Left renal pelvis (tissue), 4 donors: ENCODE results near the gene USP8. TPM values are rescaled to one million over a fixed set of nuclear protein-coding genes. Genes with fewer than 3 reads are reported as not detected.
A peak's percentile ranks its signal among the peaks of the same experiment; 100 is the strongest.
"Not testable (repeated sequence)": the region's sequence is repeated elsewhere in the genome, so short reads cannot be mapped to it uniquely, and the experiment has no call there.

Source experiments
- DNase-seq, 4 donors: peaks; one replicate each; pipeline ENCODE4 v3.0.0-alpha.2; 2013; ENCODE audit warnings: low read depth in 4 of 4, low spot score in 3 of 4
- polyA plus RNA-seq, 4 donors: library from polyadenylated mRNA; unstranded; fragments of 120-200 nt; gene quantifications; one replicate each; pipeline ENCODE4 v1.2.1, GENCODE V29; 2013; ENCODE audit not compliant: insufficient read length in 4 of 4

The USP8 gene
- 10 to 100 TPM; 49.5 to 69.4 (median 58.7) TPM for polyA plus RNA-seq

GRCh38 chr15:50424066-50424890, at the start of gene USP8:
Gene USP8 (plus strand): TSS chr15:50424405. CDS start chr15:50439074, 14,669 bp downstream.
- peak; percentile 94 to 97 (median 96) for DNase-seq

- DNase-seq = no peak
Observed at GRCh38 chr15:50377867-50378751, 46.1 kb upstream of the USP8 start.

DNA sequence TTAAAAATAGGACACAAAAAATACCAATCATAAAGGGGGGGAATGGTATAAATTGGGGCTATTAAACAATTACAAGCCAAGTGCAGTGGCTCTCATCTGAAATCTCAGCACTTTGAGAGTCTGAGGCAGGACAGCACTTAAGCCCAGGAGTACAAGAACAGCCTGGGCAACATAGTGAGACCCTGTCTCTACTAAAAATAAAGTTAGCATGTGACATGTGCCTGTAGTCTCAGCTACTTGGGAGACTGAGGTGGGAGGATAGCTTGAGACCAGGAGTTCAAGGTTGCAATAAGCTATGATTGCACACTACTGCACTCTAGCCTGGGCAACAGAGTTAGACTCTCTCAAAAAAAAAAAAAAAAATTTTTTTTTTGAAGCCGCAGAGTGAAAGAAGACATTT, 45.4 kb upstream of the USP8 start:
- DNase-seq = no peak

GRCh38 chr15:50379413-50379812, 44.8 kb upstream of the USP8 start:
- not testable (repeated sequence) for DNase-seq

DNA sequence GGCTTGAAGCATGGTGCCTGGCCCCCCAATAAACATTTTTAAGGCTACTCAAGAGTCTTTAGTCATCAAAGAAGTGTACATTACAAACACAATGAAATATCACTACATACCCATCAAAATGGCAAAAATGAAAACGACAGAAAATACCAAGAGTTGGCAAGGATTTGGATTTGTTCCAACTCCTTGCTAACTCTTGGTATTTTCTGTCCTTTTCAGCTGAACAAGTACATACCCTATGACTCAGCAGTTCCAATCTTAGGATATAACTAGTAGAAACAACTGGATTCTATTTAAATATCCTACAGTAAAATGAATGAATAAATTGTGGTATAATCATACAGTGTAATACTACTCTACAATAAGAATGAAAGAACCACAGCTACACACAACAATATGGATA, 44.1 kb upstream of the USP8 start:
- DNase-seq = no peak

GRCh38 chr15:50381438-50381837, 42.8 kb upstream of the USP8 start:
- no peak for DNase-seq

GRCh38 chr15:50382408-50382807, 41.8 kb upstream of the USP8 start:
- DNase-seq = not testable (repeated sequence)

DNA sequence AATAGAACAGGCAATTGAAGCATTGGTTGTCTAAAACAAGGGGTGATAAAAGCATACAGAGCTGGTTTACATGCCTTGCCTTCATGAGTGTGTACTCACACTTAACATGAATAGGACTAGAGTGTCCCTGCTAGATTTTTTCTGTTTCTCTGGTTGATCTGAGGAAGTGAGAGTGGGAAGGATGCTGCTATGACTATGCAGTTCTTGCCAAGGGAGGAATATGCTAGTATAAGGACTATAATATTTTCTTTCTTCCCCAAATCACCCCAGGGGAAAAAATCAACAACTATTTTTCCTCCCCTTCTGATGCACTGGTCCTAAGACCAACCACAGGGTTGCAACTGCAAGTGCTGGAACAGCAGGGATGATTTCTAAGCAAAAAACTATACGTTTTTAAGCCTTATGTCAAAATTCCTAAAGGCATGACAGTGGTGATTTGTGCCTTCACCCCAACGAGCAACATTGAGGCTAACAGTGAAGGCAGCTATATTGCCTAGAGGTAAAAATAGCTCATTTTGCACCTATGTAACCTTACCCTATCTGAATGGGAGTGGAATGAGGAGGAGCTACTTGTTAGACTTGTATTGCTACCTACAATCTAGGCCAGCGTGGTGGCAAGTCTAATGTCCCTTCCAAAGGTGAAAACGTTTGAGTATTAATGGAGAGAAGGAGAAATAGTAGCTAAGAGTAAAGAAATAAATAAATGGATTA, 33.5 kb upstream of the USP8 start:
- no peak for DNase-seq

GRCh38 chr15:50391561-50391960, 32.6 kb upstream of the USP8 start:
- not testable (repeated sequence) for DNase-seq

DNA sequence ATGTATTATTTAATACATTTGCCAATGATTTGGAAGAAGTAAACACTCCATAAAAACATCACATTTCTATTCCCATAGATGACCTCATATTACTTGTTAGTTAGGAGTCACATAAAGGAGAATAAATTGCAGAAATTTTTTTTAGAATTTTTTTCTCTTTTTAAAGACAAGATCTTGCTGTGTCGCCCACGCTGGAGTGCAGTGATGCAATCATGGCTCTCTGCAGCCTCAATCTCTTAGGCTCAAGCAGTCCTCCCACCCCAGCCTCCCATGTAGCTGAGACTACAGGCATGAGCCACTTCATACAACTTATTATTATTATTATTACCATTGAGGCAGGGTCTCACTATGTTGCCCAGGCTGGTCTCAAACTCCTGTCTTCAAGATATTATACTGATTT, 12.3 kb upstream of the USP8 start:
- no peak for DNase-seq

GRCh38 chr15:50414624-50415023, 9.6 kb upstream of the USP8 start:
- DNase-seq = no peak

GRCh38 chr15:50415752-50416404, 8.3 kb upstream of the USP8 start:
- no peak for DNase-seq

DNA sequence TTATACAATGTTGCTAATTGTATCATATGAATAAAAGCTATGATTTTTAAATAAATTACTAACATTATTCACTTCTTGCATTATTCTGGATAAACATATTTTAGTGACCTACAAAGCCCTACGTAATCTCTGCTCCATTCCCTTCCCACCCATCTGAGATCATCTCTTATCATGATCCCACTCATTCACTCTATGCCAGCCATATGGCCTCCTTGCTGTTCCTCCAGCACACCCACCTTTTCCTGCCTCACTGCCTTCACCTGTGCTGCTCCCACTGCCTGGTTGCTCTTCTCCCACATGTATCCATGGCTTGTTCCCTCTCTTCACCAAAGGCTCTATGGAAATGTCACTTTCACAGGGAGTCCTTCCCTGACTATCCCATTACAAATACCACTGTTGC, 7.3 kb upstream of the USP8 start:
- DNase-seq = no peak

GRCh38 chr15:50418041-50418583, 6.1 kb upstream of the USP8 start:
- no peak for DNase-seq

DNA sequence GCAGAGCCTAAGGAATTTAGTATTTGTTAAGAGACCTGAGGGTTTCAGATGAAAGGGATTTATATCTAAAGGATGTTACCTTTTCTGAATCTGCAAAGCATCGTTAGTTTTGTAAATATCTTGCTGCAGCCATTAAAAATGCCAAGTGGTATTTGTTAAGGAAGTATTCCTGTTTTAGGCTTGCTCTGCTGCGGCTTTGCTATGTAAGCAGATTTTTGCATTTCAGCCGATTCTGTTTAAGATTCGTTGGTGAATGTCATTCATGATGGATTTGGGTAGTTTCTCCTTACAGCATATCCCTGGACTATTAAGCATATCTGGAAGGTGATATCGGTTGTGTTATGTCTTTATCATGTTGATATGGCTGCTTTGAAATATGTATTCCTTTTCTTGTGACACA, 1.0 kb downstream of the USP8 start:
- DNase-seq = no peak

GRCh38 chr15:50425678-50426246, 1.6 kb downstream of the USP8 start:
- not testable (repeated sequence) for DNase-seq

DNA sequence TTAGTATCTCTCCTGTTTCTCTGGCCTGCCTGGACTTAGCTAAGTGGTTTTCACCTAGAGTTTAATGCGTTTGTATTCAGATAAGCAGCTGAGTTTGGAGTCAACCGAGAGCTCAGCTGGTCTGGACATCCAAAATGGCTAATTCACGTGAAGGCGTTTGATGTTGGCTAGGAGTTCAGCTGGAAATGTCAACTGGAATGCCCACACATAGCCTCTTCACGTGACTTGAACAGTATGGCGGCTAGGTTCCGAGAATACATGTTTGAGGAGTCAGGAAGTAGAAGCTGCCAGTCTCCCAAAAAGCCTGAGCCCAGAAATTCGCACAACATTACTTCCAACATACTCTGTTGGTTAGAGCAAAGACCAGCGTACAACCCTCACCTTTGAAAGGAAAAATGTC, 2.2 kb downstream of the USP8 start:
- DNase-seq = no peak

GRCh38 chr15:50431204-50431603, 7.0 kb downstream of the USP8 start:
- DNase-seq = no peak

DNA sequence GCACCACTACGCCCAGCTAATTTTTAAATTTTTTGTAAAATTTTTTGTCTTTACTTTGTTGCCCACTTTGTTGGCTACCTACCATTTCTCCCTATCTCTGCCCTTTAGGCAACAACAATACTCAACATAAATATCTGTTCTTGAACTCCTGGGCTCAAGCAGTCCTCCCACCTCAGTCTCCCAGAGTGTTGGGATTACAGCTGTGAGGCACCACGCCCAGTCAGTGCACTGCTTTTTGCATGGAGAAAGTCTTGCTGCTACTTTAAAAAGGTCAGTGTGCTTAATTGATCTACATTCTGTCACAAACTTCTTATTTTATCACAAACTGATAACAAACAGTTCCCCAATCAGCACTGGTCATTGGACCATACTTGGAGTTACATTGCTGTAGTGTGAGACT, 8.0 kb downstream of the USP8 start:
- no peak for DNase-seq

DNA sequence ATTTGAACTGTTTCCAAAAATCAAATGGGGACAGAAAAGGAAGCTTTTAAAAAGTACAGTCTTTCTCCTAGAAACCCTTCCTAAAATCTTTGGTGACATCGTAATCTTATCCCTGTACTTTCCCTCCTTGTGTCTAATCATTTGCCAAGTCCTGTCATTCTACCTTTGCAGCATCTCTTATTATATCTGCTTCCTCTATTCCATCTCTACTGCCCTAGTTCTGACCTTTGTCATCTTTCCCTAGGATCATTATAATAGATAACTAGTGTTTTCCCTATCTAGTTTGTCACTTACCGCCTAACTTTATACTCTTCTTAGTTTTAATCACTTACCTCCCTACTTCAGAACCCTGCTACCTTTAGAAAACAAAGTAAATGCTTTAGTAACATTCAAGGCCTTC, 11.6 kb downstream of the USP8 start:
- no peak for DNase-seq
